GM12865 (cell line): ENCODE measurements around the gene DPH2.

Experiments
- DNase-seq: peaks from one replicate; pipeline ENCODE4 v3.0.0; 2010; ENCODE audit warnings: low read depth
- H3K4me3 ChIP-seq: 2 replicates; pipeline ENCODE4 v1.5.1; 2011; ENCODE audit warnings: mild to moderate bottlenecking, low read depth, low read length, control low read depth
- CTCF ChIP-seq: IDR thresholded peaks from 2 replicates; pipeline ENCODE4 v1.5.1; 2011; ENCODE audit warnings: low read length, control low read depth, low read depth, inconsistent platforms; ENCODE audit not compliant: insufficient read depth; ENCODE audit errors: missing control alignments

The DPH2 gene

GRCh38 chr1:44012941-44013609, 43.3 kb downstream of the DPH2 start:
- H3K4me3 ChIP-seq = no peak overlapping the region
- no peak for DNase-seq
- TF ChIP-seq CTCF = no peak

DNA sequence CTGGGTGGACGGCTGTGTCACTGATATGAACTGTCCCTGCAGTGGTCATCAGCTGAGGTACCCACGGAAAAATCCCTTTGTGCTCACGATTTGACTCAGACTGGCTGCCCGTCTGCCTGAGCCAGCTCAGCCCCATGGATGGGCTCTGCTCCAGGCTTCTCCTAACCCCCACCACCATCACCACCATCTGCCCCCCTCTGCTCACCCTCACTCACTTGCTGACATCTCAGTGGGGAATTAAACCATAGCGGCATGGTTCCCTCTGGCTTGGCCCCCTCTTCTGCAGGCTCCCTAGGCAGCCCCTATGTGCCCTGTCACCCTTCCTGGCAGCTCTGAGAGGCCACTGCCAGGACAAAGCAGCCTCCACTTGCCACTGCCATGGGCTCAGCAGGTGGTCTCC, 44.1 kb downstream of the DPH2 start:
- TF ChIP-seq CTCF = no peak

DNA sequence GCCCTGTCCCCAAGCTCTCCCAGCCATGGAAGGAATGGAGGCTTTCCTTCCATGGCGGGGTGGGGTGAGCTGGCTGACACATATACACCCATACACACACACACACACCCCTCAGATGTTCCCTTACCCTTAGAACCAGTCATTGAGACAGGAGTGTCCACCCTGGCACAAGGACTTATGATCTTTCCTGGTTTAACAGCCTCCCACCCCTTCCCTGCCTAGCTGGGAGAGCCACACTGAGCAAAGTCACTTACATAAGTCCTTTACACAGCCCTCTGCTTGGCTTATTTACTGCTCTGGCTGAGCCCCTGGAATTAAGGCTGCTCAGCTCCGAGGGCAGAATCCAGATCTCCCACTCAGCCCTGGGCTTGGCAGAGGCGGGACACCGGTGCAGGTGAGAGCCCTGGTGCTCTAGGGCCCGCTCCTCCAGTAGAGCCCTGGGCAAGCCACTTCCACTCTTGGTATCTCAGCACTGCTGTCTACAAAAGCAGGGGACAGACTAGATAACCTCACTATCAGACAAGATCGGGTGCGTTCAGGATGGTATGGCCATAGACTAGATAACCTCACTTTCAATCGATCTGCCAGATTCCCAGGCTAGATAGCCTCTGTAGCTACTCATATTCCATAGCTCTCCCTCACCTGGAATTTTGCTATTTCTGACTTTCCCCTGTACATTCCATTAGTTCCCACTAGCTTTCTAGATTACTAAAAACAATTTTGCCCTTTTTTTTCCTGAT, 44.7 kb downstream of the DPH2 start:
- no peak for DNase-seq
- H3K4me3 ChIP-seq = no peak overlapping the region
- TF ChIP-seq CTCF = no peak

More for the DNA sequence above, 44.1 kb downstream of the DPH2 start:
- no peak overlapping the region for H3K4me3 ChIP-seq
- no peak for DNase-seq

DNA sequence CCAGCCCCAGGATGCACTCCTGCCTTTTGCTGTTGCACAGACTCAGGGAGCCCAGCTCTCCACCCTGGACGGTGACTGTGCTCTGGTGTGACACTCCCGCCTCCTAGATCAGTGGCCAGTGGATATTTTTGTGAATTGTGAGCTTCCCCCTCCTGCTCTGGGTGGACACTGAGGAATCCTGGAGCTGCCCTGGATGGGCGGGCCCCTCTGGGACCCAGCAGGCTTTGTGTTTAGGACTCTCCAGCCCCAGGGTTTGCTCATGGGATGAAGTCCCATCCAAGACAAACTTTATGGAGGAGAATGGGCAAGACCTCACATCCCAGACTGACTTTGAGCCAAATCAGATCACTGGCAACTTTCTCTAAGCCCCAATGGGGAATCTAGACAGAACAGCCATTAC, 45.4 kb downstream of the DPH2 start:
- DNase-seq = no peak
- no peak overlapping the region for H3K4me3 ChIP-seq
- no peak for TF ChIP-seq CTCF

DNA sequence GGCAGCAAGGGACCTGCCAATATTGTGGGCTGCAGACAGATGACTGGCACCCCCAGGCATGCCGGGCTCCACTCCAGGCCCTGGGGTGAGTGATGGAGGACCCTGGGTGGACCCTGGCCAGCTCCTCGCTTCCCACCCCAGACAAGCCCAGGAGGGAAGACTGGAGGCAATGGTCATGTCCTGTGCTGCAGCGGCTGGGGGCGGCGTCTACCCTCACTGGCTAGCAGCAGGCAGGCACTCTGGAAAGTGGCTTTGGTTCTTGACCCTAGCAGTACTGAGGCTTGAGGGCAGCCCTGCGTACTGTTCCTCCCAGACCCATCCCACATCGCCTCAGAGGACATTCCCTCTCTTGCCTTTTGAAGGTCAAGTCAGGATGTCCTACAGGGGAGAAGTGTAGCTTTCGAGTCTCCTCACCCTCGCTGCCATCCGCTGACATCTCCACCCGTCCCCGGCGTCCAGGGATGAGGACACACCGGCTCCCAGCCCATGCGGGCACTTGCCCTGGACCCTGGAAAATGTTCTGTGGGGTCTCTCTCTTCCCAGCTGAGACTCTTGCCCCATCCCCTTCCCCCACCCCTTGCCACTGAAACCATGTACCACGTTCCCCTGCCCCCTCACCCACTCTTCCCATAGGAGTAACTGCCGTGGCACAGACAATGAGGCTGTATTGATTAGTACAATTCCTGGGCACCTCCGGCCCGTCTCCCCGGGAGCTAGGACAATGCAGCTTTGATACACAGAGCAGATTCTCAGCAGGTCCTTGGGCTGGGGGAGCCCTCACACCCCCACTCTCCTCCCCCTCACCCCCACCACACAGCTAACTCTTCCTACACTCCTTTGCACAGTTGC, 46.5 kb downstream of the DPH2 start:
- no peak for DNase-seq
- no peak for TF ChIP-seq CTCF
- no peak overlapping the region for H3K4me3 ChIP-seq

- no peak for TF ChIP-seq CTCF
- DNase-seq = no peak
- H3K4me3 ChIP-seq = no peak overlapping the region
Measured at GRCh38 chr1:44016890-44017400, 47.1 kb downstream of the DPH2 start.
